K562 (cell line): Measurements from ENCODE around the gene OXSM.

Experiments used
- ATF1 ChIP-seq, 2 experiments: fragments of 450-650 bp in 1 of 2; IDR thresholded peaks; 2 replicates each; pipeline ENCODE4 v1.6.1; 2016; ENCODE audit warnings: missing compliant biosample characterization in 1 of 2, missing genetic modification characterization in 1 of 2
- CBX1 ChIP-seq: sonication (generic); IDR thresholded peaks from 2 replicates; pipeline ENCODE4 v1.6.1; 2016; ENCODE audit warnings: antibody characterized with exemption, low read depth, mild to moderate bottlenecking
- CC2D1A ChIP-seq: fragments of 450-650 bp; IDR thresholded peaks from 2 replicates; pipeline ENCODE4 v1.6.1; 2017; ENCODE audit warnings: mild to moderate bottlenecking
- CEBPB ChIP-seq: fragments of 450-650 bp; IDR thresholded peaks from 2 replicates; pipeline ENCODE4 v1.6.1; 2016; ENCODE audit warnings: missing genetic modification characterization, missing compliant biosample characterization
- JUN ChIP-seq, 2 experiments: sonication (generic) in 1 of 2; formaldehyde crosslinking in 1 of 2; IDR thresholded peaks; 2 replicates each; pipeline versions ENCODE4 v1.6.1 to v1.8.0; 2012 to 2022; ENCODE audit warnings: borderline replicate concordance in 2 of 2, mild to moderate bottlenecking in 2 of 2, improper control_type of control experiment in 1 of 2, low read depth in 1 of 2, low read length in 1 of 2, missing genetic modification reagents in 1 of 2
- NBN ChIP-seq: fragments of 450-650 bp; IDR thresholded peaks from 2 replicates; pipeline ENCODE4 v1.6.1; 2016; ENCODE audit warnings: low read depth, mild to moderate bottlenecking
- NFE2L1 ChIP-seq: fragments of 450-650 bp; IDR thresholded peaks from 2 replicates; pipeline ENCODE4 v1.6.1; 2016; ENCODE audit warnings: missing genetic modification characterization, low read depth, mild to moderate bottlenecking, missing compliant biosample characterization, moderate library complexity, borderline replicate concordance
- NFRKB ChIP-seq: fragments of 450-650 bp; IDR thresholded peaks from 2 replicates; pipeline ENCODE4 v1.6.1; 2016; ENCODE audit warnings: low read depth
- RAD21 ChIP-seq, 2 experiments: fragments of 250-450 bp in 1 of 2; fragments of 450-650 bp in 1 of 2; sonication (Bioruptor Pico) in 1 of 2; formaldehyde crosslinking in 1 of 2; IDR thresholded peaks in 1 of 2; conservative IDR thresholded peaks in 1 of 2; 2 replicates each; pipeline versions ENCODE4 v1.4.0 to v1.8.0; 2020 to 2022; ENCODE audit warnings: mild to moderate bottlenecking in 2 of 2, moderate library complexity in 1 of 2
- TCF7 ChIP-seq: sonication (generic); IDR thresholded peaks from 2 replicates; pipeline ENCODE4 v1.6.1; 2016; ENCODE audit warnings: antibody characterized with exemption, borderline replicate concordance
- ZNF12 ChIP-seq: sonication (generic); formaldehyde crosslinking; IDR thresholded peaks from 2 replicates; pipeline ENCODE4 v1.4.0; 2020; ENCODE audit warnings: mild to moderate bottlenecking, missing genetic modification reagents
- ZNF124 ChIP-seq: sonication (generic); formaldehyde crosslinking; IDR thresholded peaks from 2 replicates; pipeline ENCODE4 v1.8.1; 2022; ENCODE audit warnings: missing genetic modification reagents
- ZNF3 ChIP-seq: fragments of 250-450 bp; sonication (Bioruptor Pico); IDR thresholded peaks from 2 replicates; pipeline ENCODE4 v1.5.0; 2021; ENCODE audit warnings: mild to moderate bottlenecking, moderate library complexity
- TF ChIP-seq, protein P1 (sequence below), 3 experiments: IDR thresholded peaks in 2 of 3; conservative IDR thresholded peaks in 1 of 3; 2 replicates each; pipeline ENCODE4 v1.5.1; 2011 to 2012; ENCODE audit warnings: low read length in 3 of 3, mild to moderate bottlenecking in 3 of 3, control low read depth in 2 of 3, improper control_type of control experiment in 1 of 3, inconsistent platforms in 1 of 3, low read depth in 1 of 3, mixed read lengths in 1 of 3, moderate library complexity in 1 of 3; ENCODE audit not compliant: insufficient read depth in 2 of 3

DNA sequence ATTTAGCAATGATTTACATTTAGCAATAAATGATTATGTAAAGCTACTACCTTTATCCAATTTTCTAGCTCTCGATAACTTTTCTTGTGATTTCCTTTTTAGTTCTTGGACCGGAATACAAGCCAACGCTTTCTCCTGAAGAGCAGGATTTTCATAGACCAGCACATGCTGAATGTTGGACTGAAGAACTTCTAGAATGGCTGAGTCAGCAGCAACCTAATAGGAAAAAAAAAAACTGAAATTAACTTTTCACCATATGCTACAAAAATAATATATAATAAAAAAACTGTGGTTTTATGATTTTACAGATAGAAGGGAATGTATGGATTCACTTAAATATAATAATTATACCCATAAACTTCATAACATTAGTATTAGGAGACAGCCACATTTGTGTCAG lies 38.8 kb upstream of the OXSM start:
- TF ChIP-seq ZNF3 (no peak), NFRKB (no peak), RAD21 (CRISPR knock-in tag; conservative IDR thresholded peaks at IDR 0.05 in 1 of 2, IDR thresholded peaks at IDR 0.05 in 1 of 2) (no peak), ZNF124 (CRISPR knock-in tag) (no peak), CEBPB (no peak), TCF7 (no peak), CC2D1A (no peak), ZNF12 (CRISPR knock-in tag) (no peak), NFE2L1 (no peak), CBX1 (no peak), NBN (no peak), ATF1 (CRISPR knock-in tag; IDR thresholded peaks at IDR 0.05) (no peak), ATF1 (tag; IDR thresholded peaks at IDR 0.05) (no peak), JUN (IDR thresholded peaks at IDR 0.05; ENCODE audit: borderline replicate concordance, low read depth, low read length) (no peak), JUN (CRISPR knock-in tag; IDR thresholded peaks at IDR 0.05; ENCODE audit: borderline replicate concordance) (no peak)
- TF ChIP-seq, protein P1, sequence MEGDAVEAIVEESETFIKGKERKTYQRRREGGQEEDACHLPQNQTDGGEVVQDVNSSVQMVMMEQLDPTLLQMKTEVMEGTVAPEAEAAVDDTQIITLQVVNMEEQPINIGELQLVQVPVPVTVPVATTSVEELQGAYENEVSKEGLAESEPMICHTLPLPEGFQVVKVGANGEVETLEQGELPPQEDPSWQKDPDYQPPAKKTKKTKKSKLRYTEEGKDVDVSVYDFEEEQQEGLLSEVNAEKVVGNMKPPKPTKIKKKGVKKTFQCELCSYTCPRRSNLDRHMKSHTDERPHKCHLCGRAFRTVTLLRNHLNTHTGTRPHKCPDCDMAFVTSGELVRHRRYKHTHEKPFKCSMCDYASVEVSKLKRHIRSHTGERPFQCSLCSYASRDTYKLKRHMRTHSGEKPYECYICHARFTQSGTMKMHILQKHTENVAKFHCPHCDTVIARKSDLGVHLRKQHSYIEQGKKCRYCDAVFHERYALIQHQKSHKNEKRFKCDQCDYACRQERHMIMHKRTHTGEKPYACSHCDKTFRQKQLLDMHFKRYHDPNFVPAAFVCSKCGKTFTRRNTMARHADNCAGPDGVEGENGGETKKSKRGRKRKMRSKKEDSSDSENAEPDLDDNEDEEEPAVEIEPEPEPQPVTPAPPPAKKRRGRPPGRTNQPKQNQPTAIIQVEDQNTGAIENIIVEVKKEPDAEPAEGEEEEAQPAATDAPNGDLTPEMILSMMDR (IDR thresholded peaks at IDR 0.05 in 2 of 3, conservative IDR thresholded peaks at IDR 0.05 in 1 of 3; ENCODE audit: insufficient read depth in 2 of 3, low read depth in 1 of 3, low read length in 3 of 3), result no peak
